HEK293T (cell line): ENCODE data around the gene NPFFR2.

ENCODE experiments used
- ARNT ChIP-seq: fragments of 450-650 bp; IDR thresholded peaks from 2 replicates; pipeline ENCODE4 v1.6.1; 2017; ENCODE audit warnings: mild to moderate bottlenecking
- CTBP1 ChIP-seq: fragments of 450-650 bp; IDR thresholded peaks from 2 replicates; pipeline ENCODE4 v1.6.1; 2016; ENCODE audit warnings: borderline replicate concordance
- ELF4 ChIP-seq: fragments of 450-650 bp; IDR thresholded peaks from 2 replicates; pipeline ENCODE4 v1.6.1; 2017; ENCODE audit warnings: antibody characterized with exemption
- FOXA1 ChIP-seq: fragments of 450-650 bp; IDR thresholded peaks from 2 replicates; pipeline ENCODE4 v1.6.1; 2016; ENCODE audit warnings: mild to moderate bottlenecking
- FOXK2 ChIP-seq: fragments of 450-650 bp; IDR thresholded peaks from 2 replicates; pipeline ENCODE4 v1.6.1; 2016; ENCODE audit warnings: mild to moderate bottlenecking
- FOXM1 ChIP-seq: fragments of 450-650 bp; IDR thresholded peaks from 2 replicates; pipeline ENCODE4 v1.6.1; 2017; ENCODE audit warnings: mild to moderate bottlenecking, borderline replicate concordance
- HDGF ChIP-seq: fragments of 450-650 bp; IDR thresholded peaks from 2 replicates; pipeline ENCODE4 v1.6.1; 2017; ENCODE audit warnings: antibody characterized with exemption, borderline replicate concordance
- L3MBTL2 ChIP-seq: fragments of 450-650 bp; conservative IDR thresholded peaks from 2 replicates; pipeline ENCODE4 v1.6.1; 2016; ENCODE audit warnings: mild to moderate bottlenecking
- LEF1 ChIP-seq: fragments of 450-650 bp; IDR thresholded peaks from 2 replicates; pipeline ENCODE4 v1.6.1; 2017; ENCODE audit warnings: mild to moderate bottlenecking, borderline replicate concordance
- NFRKB ChIP-seq: fragments of 450-650 bp; IDR thresholded peaks from 2 replicates; pipeline ENCODE4 v1.6.1; 2016; ENCODE audit warnings: mild to moderate bottlenecking, moderate library complexity
- SP1 ChIP-seq: fragments of 450-650 bp; IDR thresholded peaks from 2 replicates; pipeline ENCODE4 v1.6.1; 2017
- SUZ12 ChIP-seq: fragments of 450-650 bp; IDR thresholded peaks from 2 replicates; pipeline ENCODE4 v1.6.1; 2016; ENCODE audit warnings: mild to moderate bottlenecking
- TARDBP ChIP-seq: fragments of 450-650 bp; IDR thresholded peaks from 2 replicates; pipeline ENCODE4 v1.6.1; 2016
- ZNF384 ChIP-seq: fragments of 450-650 bp; IDR thresholded peaks from 2 replicates; pipeline ENCODE4 v1.6.1; 2016

GRCh38 chr4:72073816-72074215, 42.0 kb downstream of the NPFFR2 start:
- no peak for TF ChIP-seq L3MBTL2
- no peak for TF ChIP-seq LEF1
- no peak for TF ChIP-seq CTBP1
- no peak for TF ChIP-seq HDGF
- TF ChIP-seq FOXM1 = no peak
- no peak for TF ChIP-seq ZNF384
- no peak for TF ChIP-seq TARDBP
- no peak for TF ChIP-seq ELF4
- no peak for TF ChIP-seq SUZ12
- no peak for TF ChIP-seq SP1
- TF ChIP-seq ARNT = no peak
- TF ChIP-seq FOXK2 = no peak
- TF ChIP-seq NFRKB = no peak
- TF ChIP-seq FOXA1 = no peak
